MCF 10A (cell line): ENCODE data around the gene SLC16A4. TPM values are rescaled to one million over a fixed set of nuclear protein-coding genes. Genes with fewer than 3 reads are reported as not detected.

Experiments
- BruUV-seq: library from RNA; stranded (reverse); fragments of 400-500 nt; replicated peaks from 2 replicates; lab custom pipeline; 2021; lab: Mats Ljungman, UMichigan
- CTCF ChIA-PET: fragments of 300-600 bp; sonication (Branson Sonifier 250); formaldehyde crosslinking; extraction: SDS; loops from one replicate; lab custom pipeline; 2021; ENCODE audit warnings: antibody characterized with exemption, inconsistent platforms; lab: Yijun Ruan, JAX
- POLR2A ChIA-PET: fragments of 300-600, 350-650 bp; sonication (Branson Sonifier 250); formaldehyde crosslinking; extraction: SDS; loops from one replicate; lab custom pipeline; 2020; ENCODE audit warnings: antibody characterized with exemption, inconsistent platforms; lab: Yijun Ruan, JAX
- DNase-seq: peaks from one replicate; pipeline ENCODE4 v3.0.0-alpha.2; 2018; ENCODE audit not compliant: unreplicated experiment
- H3K27ac Mint-ChIP-seq: one replicate; pipeline ENCODE4 v1.8.0; 2022; ENCODE audit warnings: mild to moderate bottlenecking, low read depth, mixed read lengths; ENCODE audit not compliant: unreplicated experiment
- H3K27me3 Mint-ChIP-seq: one replicate; pipeline ENCODE4 v1.8.0; 2022; ENCODE audit warnings: mixed read lengths; ENCODE audit not compliant: insufficient read depth, unreplicated experiment
- H3K36me3 Mint-ChIP-seq: one replicate; pipeline ENCODE4 v1.8.0; 2022; ENCODE audit warnings: mild to moderate bottlenecking, moderate library complexity, mixed read lengths; ENCODE audit not compliant: insufficient read depth, unreplicated experiment
- H3K4me1 Mint-ChIP-seq: one replicate; pipeline ENCODE4 v1.8.0; 2022; ENCODE audit warnings: mixed read lengths; ENCODE audit not compliant: insufficient read depth, unreplicated experiment
- H3K4me3 Mint-ChIP-seq: one replicate; pipeline ENCODE4 v1.8.0; 2022; ENCODE audit warnings: mild to moderate bottlenecking, moderate library complexity, mixed read lengths; ENCODE audit not compliant: unreplicated experiment
- H3K9me3 Mint-ChIP-seq: one replicate; pipeline ENCODE4 v1.8.0; 2022; ENCODE audit warnings: mixed read lengths; ENCODE audit not compliant: unreplicated experiment
- intact Hi-C: fragments of 100-400 bp; cut with micrococcal nuclease; formaldehyde crosslinking; loops from 2 replicates; pipeline ENCODE4 v1.14.1; 2022
- total RNA-seq: library from RNA; stranded (reverse); gene quantifications from 2 replicates; pipeline ENCODE4 v1.2.3, GENCODE V29; 2022
- TF ChIP-seq, protein P1 (sequence below): fragments of 200-600 bp; IDR thresholded peaks from one replicate; pipeline ENCODE4 v1.8.0; 2022; ENCODE audit warnings: antibody characterized with exemption, mild to moderate bottlenecking; ENCODE audit not compliant: unreplicated experiment

Gene SLC16A4
- total RNA-seq, 1 experiment from 2014 or later, result 9.8 TPM

DNA sequence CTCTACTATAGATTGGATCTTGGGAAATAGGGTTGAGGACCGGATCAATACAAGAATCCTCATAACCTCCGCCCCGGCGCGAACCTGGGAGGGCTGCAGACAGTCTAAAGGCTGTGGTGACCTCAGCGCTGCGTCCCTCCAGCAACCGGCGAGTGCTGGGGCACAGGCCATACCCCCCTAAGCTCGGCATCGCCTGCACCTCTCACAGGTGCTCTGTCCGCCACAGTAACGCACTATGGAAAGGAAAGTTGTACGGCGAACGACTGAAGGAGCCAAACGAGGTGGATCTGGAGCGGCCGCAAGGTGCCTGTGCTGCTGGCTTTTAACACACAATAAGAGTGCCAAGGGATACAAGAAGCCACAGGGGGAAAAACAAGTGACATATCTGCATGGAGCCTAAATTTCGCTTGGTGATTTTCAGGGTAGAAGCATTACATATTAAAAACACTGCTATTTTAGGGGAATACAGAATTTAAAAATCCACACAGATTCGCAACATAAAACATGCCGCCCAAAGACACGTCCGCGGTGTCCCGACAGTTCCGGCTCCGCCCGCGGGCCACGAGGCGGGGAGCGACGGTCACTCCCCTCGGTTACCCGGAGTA, 53.0 kb downstream of the SLC16A4 start:
- CTCF ChIA-PET, result interaction anchor here (0.6 to 7.1 kb wide), 13 partner anchors 10 to 404 kb away, joined by 3 to 46 read pairs (median 8); partner anchors contain the start of gene SLC16A4
- H3K27me3 Mint-ChIP-seq, result no peaks in the 10 kb centered on the region
- no peaks in the 10 kb centered on the region for H3K9me3 Mint-ChIP-seq
- intact Hi-C loops, result loop anchor here (1.0 to 5.0 kb wide), 3 partner anchors 54 to 159 kb away; partner anchors contain the start of gene SLC16A4
- TF ChIP-seq, protein P1, sequence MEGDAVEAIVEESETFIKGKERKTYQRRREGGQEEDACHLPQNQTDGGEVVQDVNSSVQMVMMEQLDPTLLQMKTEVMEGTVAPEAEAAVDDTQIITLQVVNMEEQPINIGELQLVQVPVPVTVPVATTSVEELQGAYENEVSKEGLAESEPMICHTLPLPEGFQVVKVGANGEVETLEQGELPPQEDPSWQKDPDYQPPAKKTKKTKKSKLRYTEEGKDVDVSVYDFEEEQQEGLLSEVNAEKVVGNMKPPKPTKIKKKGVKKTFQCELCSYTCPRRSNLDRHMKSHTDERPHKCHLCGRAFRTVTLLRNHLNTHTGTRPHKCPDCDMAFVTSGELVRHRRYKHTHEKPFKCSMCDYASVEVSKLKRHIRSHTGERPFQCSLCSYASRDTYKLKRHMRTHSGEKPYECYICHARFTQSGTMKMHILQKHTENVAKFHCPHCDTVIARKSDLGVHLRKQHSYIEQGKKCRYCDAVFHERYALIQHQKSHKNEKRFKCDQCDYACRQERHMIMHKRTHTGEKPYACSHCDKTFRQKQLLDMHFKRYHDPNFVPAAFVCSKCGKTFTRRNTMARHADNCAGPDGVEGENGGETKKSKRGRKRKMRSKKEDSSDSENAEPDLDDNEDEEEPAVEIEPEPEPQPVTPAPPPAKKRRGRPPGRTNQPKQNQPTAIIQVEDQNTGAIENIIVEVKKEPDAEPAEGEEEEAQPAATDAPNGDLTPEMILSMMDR, result no peak
- DNase-seq, result peak; percentile 43
- H3K4me3 Mint-ChIP-seq, result no peak overlapping the region
- peaks cover 31% of the 10 kb centered on the region for H3K4me1 Mint-ChIP-seq
- BruUV-seq, result TSS peak; percentile 80
- no peak overlapping the region for H3K27ac Mint-ChIP-seq
- POLR2A ChIA-PET, result interaction anchor here (0.8 to 6.4 kb wide), 29 partner anchors 10 to 303 kb away, joined by 3 to 114 read pairs (median 6); partner anchors contain the start of genes LAMTOR5, SLC16A4 and STRIP1
- peaks cover 22% of the 10 kb centered on the region for H3K36me3 Mint-ChIP-seq

DNA sequence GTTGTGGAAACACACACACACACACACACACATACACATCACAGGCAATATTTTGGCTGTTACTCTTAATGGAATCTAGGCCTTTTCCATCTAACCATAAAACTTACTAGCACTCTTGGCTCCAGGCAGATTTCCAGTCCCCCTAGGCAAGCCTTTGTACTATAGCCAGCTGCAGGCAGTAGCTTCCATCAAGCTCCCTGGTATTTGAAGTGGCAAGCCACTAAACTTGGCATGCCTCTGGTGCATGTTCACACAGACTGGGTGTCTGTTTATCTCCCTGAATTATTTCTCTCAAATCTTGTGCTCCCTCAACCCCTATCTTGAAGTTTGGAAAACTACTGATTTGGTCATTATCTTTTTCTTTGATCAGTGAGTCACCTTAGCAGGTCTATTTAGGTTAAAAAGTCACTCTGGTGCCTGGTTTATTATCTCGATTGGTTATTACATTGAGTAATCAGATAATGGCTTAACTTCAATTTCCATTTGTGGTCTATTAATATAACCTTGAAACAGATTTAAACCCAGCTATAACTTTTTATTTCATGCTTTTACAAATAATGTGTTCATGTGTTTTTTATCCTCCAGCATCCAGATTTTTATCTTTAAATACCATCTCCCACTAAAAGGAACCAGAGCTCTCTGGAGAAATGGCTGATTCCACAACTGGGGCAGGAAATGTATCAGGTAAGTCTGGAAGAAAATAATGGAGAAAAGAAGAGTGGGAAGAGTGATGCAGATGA, 54.4 kb downstream of the SLC16A4 start:
- no peak for DNase-seq
- peaks cover 20% of the 10 kb centered on the region for H3K4me1 Mint-ChIP-seq
- intact Hi-C loops, result loop anchor here (5.0 kb wide), 2 partner anchors 56 to 161 kb away; partner anchors contain the start of gene SLC16A4
- H3K9me3 Mint-ChIP-seq, result no peaks in the 10 kb centered on the region
- CTCF ChIA-PET, result interaction anchor here (0.8 to 7.1 kb wide), 8 partner anchors 18 to 159 kb away, joined by 3 to 46 read pairs (median 22); no protein-coding TSS in a partner anchor
- no peaks in the 10 kb centered on the region for H3K27me3 Mint-ChIP-seq
- no peak overlapping the region for H3K4me3 Mint-ChIP-seq
- peaks cover 14% of the 10 kb centered on the region for H3K36me3 Mint-ChIP-seq
- BruUV-seq, result no TSS peak
- TF ChIP-seq, protein P1, result no peak
- POLR2A ChIA-PET, result interaction anchor here (0.6 to 6.4 kb wide), 12 partner anchors 9 to 135 kb away, joined by 3 to 114 read pairs (median 3); partner anchors contain the start of gene LAMTOR5
- no peak overlapping the region for H3K27ac Mint-ChIP-seq

GRCh38 chr1:110335265-110335664, 55.6 kb downstream of the SLC16A4 start:
- POLR2A ChIA-PET, result interaction anchor here (0.6 to 6.4 kb wide), 6 partner anchors 13 to 298 kb away, joined by 3 to 114 read pairs (median 12); partner anchors contain the start of gene LAMTOR5
- no peak overlapping the region for H3K27ac Mint-ChIP-seq
- BruUV-seq, result no TSS peak
- intact Hi-C loops, result loop anchor here (5.0 kb wide), 2 partner anchors 57 to 162 kb away; partner anchors contain the start of gene SLC16A4
- peaks cover 17% of the 10 kb centered on the region for H3K4me1 Mint-ChIP-seq
- no peaks in the 10 kb centered on the region for H3K9me3 Mint-ChIP-seq
- no peaks in the 10 kb centered on the region for H3K27me3 Mint-ChIP-seq
- TF ChIP-seq, protein P1, result no peak
- peaks cover 2% of the 10 kb centered on the region for H3K36me3 Mint-ChIP-seq
- DNase-seq, result no peak
- H3K4me3 Mint-ChIP-seq, result no peak overlapping the region
- CTCF ChIA-PET, result interaction anchor here (0.8 to 7.1 kb wide), 7 partner anchors 13 to 160 kb away, joined by 4 to 46 read pairs (median 17); no protein-coding TSS in a partner anchor
